ENCODE results near the gene CRK.
"Not testable (repeated sequence)": the region's sequence is repeated elsewhere in the genome, so short reads cannot be mapped to it uniquely, and the experiment has no call there.

Gene CRK

GRCh38 chr17:1379930-1380313 is 76.1 kb downstream of the CRK start:
- peak; percentile 49 for DNase-seq

GRCh38 chr17:1379208-1379929 is 76.7 kb downstream of the CRK start:
- no peak for DNase-seq

GRCh38 chr17:1378476-1378860 is 77.6 kb downstream of the CRK start:
- DNase-seq, result not testable (repeated sequence)

- no peak for DNase-seq
Observed at GRCh38 chr17:1377334-1377733, 78.7 kb downstream of the CRK start.

- DNase-seq, result no peak
Observed at GRCh38 chr17:1376061-1376460, 80.0 kb downstream of the CRK start.

- no peak for DNase-seq
Observed at GRCh38 chr17:1375615-1376014, 80.4 kb downstream of the CRK start.

GRCh38 chr17:1374431-1375177 is 81.4 kb downstream of the CRK start:
- DNase-seq, result peak; percentile 36

- DNase-seq, result no peak
Observed at GRCh38 chr17:1373707-1374237, 82.3 kb downstream of the CRK start.

GRCh38 chr17:1372618-1373017 is 83.4 kb downstream of the CRK start:
- DNase-seq, result no peak

- no peak for DNase-seq
Observed at GRCh38 chr17:1371893-1372590, 84.0 kb downstream of the CRK start.
